Adrenal gland (tissue), 5 donors: ENCODE measurements around the gene TRPM8.

ENCODE experiments used
- CTCF ChIP-seq, 6 experiments: fragments of 450-650 bp in 4 of 6; fragments of 200-600 bp in 2 of 6; sonication (generic) in 1 of 6; IDR thresholded peaks; 1 replicate in 5 of 6; 2 replicates in 1 of 6; pipeline versions ENCODE4 v1.5.1 to v1.8.0; 2016 to 2021; ENCODE audit warnings: antibody characterized with exemption in 6 of 6, mild to moderate bottlenecking in 2 of 6, moderate library complexity in 1 of 6
- POLR2A ChIP-seq, 2 donors: fragments of 450-650 bp; IDR thresholded peaks; one replicate each; pipeline ENCODE4 v1.6.1; 2017; ENCODE audit warnings: antibody characterized with exemption in 2 of 2, mild to moderate bottlenecking in 2 of 2, moderate library complexity in 1 of 2
- donor health status: DM: no; HTN: no; CAD: no.

DNA sequence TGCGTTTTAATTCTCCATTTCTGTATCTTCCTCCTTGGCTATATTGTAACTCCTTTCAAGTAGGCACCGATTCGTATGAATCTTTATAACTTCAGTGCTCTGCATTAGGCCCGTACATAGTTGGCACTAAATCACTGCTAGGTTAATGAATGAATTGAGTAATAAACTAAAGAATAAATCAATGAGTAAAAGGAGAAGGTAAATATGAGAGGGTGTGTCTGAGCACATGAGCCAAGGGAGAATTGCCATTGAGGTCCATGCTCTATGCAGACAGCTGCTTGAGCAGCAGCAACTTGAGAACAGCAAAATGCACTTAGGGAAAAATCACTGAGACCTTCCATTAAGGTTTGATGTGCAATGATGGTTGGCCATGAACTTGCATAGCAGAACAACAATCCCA, 11.2 kb upstream of the TRPM8 start:
- TF ChIP-seq CTCF (IDR thresholded peaks at IDR 0.05), result no peak
- no peak for TF ChIP-seq POLR2A (IDR thresholded peaks at IDR 0.05)
